HCT116 (cell line): Measurements from ENCODE around the gene SYTL2. TPM values are rescaled to one million over a fixed set of nuclear protein-coding genes. Genes with fewer than 3 reads are reported as not detected.

ENCODE experiments used
- ATAC-seq: fragments of 200-7000 bp; cut with Tn5 transposase; 2 replicates; pipeline ENCODE4 v1.9.1; 2020; ENCODE audit warnings: mild to moderate bottlenecking, moderate library complexity
- BruUV-seq: library from RNA; stranded (reverse); fragments of 400-500 nt; replicated peaks from 2 replicates; lab custom pipeline; 2021; lab: Mats Ljungman, UMichigan
- CTCF ChIA-PET: fragments of 300-600 bp; sonication (Branson Sonifier 250); formaldehyde crosslinking; loops from one replicate; lab custom pipeline; 2021; ENCODE audit warnings: antibody characterized with exemption; lab: Charles Lee
- POLR2A ChIA-PET: fragments of 300-600, 350-600 bp; sonication (Branson Sonifier 250); formaldehyde crosslinking; loops from one replicate; lab custom pipeline; 2021; ENCODE audit warnings: antibody characterized with exemption; lab: Charles Lee
- RAD21 ChIA-PET, 2 experiments: fragments of 300-600 bp; sonication (Branson Sonifier 250); formaldehyde crosslinking; loops; one replicate each; lab custom pipeline; 2023; ENCODE audit warnings: low total read pairs in 2 of 2; ENCODE audit not compliant: uncharacterized antibody in 2 of 2, unreplicated experiment in 2 of 2, low non-redundant PET in 1 of 2; lab: Charles Lee
- DNase-seq: peaks from one replicate; pipeline ENCODE4 v3.0.0-alpha.2; 2010; ENCODE audit warnings: low read depth, low spot score
- H2AFZ ChIP-seq: fragments of 200-600 bp; shearing (Covaris generic), sonication (generic); 2 replicates; pipeline ENCODE4 v1.6.1; 2017; ENCODE audit warnings: low read depth, mixed run types, mixed read lengths, antibody characterized with exemption, low read length; ENCODE audit not compliant: poor library complexity, severe bottlenecking
- H3K27ac ChIP-seq: 2 replicates; pipeline ENCODE4 v1.5.1; 2012; ENCODE audit warnings: low read depth, low read length
- H3K27me3 ChIP-seq: fragments of 200-600 bp; sonication (generic); 2 replicates; pipeline ENCODE4 v1.6.1; 2016; ENCODE audit warnings: mixed run types, low read length, mixed read lengths; ENCODE audit not compliant: insufficient read depth
- H3K36me3 ChIP-seq, 2 experiments: fragments of 200-500 bp in 1 of 2; fragments of 200-600 bp in 1 of 2; sonication (Bioruptor generic) in 1 of 2; sonication (generic) in 1 of 2; 2 replicates each; pipeline versions ENCODE4 v1.5.1 to v1.6.1; 2014 to 2016; ENCODE audit warnings: low read length in 2 of 2, inconsistent platforms in 1 of 2, mixed read lengths in 1 of 2, mixed run types in 1 of 2; ENCODE audit not compliant: insufficient read depth in 2 of 2, control insufficient read depth in 1 of 2
- H3K4me1 ChIP-seq, 2 experiments: fragments of 200-600 bp in 1 of 2; sonication (generic) in 1 of 2; 2 replicates each; pipeline versions ENCODE4 v1.5.1 to v1.6.1; 2012 to 2017; ENCODE audit warnings: low read length in 2 of 2, inconsistent platforms in 1 of 2, mild to moderate bottlenecking in 1 of 2, mixed read lengths in 1 of 2, mixed run types in 1 of 2, moderate library complexity in 1 of 2; ENCODE audit not compliant: insufficient read depth in 2 of 2, control insufficient read depth in 1 of 2
- H3K4me2 ChIP-seq: fragments of 200-600 bp; sonication (generic); 2 replicates; pipeline ENCODE4 v1.6.1; 2017; ENCODE audit warnings: mixed run types, low read length, mixed read lengths
- H3K4me3 ChIP-seq, 2 experiments: fragments of 200-600 bp in 1 of 2; sonication (generic) in 1 of 2; replicated peaks in 1 of 2; 2 replicates each; pipeline ENCODE4 v1.5.1; 2011 to 2016; ENCODE audit warnings: low read length in 2 of 2, control low read depth in 1 of 2, low read depth in 1 of 2, mild to moderate bottlenecking in 1 of 2, mixed read lengths in 1 of 2, mixed run types in 1 of 2
- H3K79me2 ChIP-seq: fragments of 200-600 bp; sonication (generic); 2 replicates; pipeline ENCODE4 v1.6.1; 2017; ENCODE audit warnings: mild to moderate bottlenecking, mixed run types, low read length, moderate library complexity, mixed read lengths; ENCODE audit not compliant: insufficient read depth
- H3K9ac ChIP-seq: fragments of 200-600 bp; sonication (generic); 2 replicates; pipeline ENCODE4 v1.6.1; 2016; ENCODE audit warnings: low read length, mixed read lengths
- H3K9me2 ChIP-seq: fragments of 200-600 bp; sonication (generic), shearing (Covaris generic); 2 replicates; pipeline ENCODE4 v1.6.1; 2017; ENCODE audit warnings: mixed run types, mild to moderate bottlenecking, moderate library complexity; ENCODE audit not compliant: insufficient read depth
- H3K9me3 ChIP-seq, 2 experiments: fragments of 200-500 bp in 1 of 2; fragments of 200-600 bp in 1 of 2; sonication (Bioruptor generic) in 1 of 2; sonication (generic) in 1 of 2; 2 replicates each; pipeline ENCODE4 v1.6.1; 2014 to 2017; ENCODE audit warnings: low read length in 2 of 2, mixed read lengths in 2 of 2, inconsistent platforms in 1 of 2, low read depth in 1 of 2, mild to moderate bottlenecking in 1 of 2, mixed run types in 1 of 2, moderate library complexity in 1 of 2; ENCODE audit not compliant: control insufficient read depth in 1 of 2, insufficient read depth in 1 of 2
- H4K20me1 ChIP-seq: fragments of 200-600 bp; sonication (generic), shearing (Covaris generic); 2 replicates; pipeline ENCODE4 v1.6.1; 2017; ENCODE audit warnings: mixed run types, mild to moderate bottlenecking, moderate library complexity; ENCODE audit not compliant: insufficient read depth
- ATF3 ChIP-seq: IDR thresholded peaks from 2 replicates; pipeline ENCODE4 v1.6.1; 2012
- CBX3 ChIP-seq: IDR thresholded peaks from 2 replicates; pipeline ENCODE4 v1.6.1; 2012; ENCODE audit warnings: low read depth
- EGR1 ChIP-seq: IDR thresholded peaks from 2 replicates; pipeline ENCODE4 v1.6.1; 2012; ENCODE audit warnings: low read depth
- ELF1 ChIP-seq: IDR thresholded peaks from 2 replicates; pipeline ENCODE4 v1.6.1; 2012; ENCODE audit warnings: low read depth, borderline replicate concordance
- EZH2 ChIP-seq: fragments of 200-600 bp; sonication (generic); IDR thresholded peaks from 2 replicates; pipeline ENCODE4 v1.6.1; 2017; ENCODE audit warnings: antibody characterized with exemption, mixed run types
- EZH2phosphoT487 ChIP-seq: fragments of 200-600 bp; IDR thresholded peaks from 2 replicates; pipeline ENCODE4 v1.6.1; 2018; ENCODE audit warnings: antibody characterized with exemption, borderline replicate concordance
- JUND ChIP-seq: IDR thresholded peaks from 2 replicates; pipeline ENCODE4 v1.6.1; 2012
- POLR2A ChIP-seq: IDR thresholded peaks from 2 replicates; pipeline ENCODE4 v1.7.0; 2011; ENCODE audit warnings: borderline replicate concordance; ENCODE audit not compliant: insufficient read depth, insufficient read length; ENCODE audit errors: extremely low read depth
- POLR2AphosphoS5 ChIP-seq: IDR thresholded peaks from 2 replicates; pipeline ENCODE4 v1.6.1; 2011; ENCODE audit warnings: mild to moderate bottlenecking, low read depth, low read length, moderate library complexity
- RAD21 ChIP-seq: IDR thresholded peaks from 2 replicates; pipeline ENCODE4 v1.6.1; 2012; ENCODE audit warnings: low read depth, mild to moderate bottlenecking
- TCF7L2 ChIP-seq: IDR thresholded peaks from 2 replicates; pipeline ENCODE4 v1.7.0; 2011; ENCODE audit warnings: borderline replicate concordance, inconsistent platforms; ENCODE audit not compliant: insufficient read depth, insufficient read length; ENCODE audit errors: extremely low read depth
- ZBTB33 ChIP-seq: IDR thresholded peaks from 2 replicates; pipeline ENCODE4 v1.6.1; 2011; ENCODE audit warnings: mild to moderate bottlenecking, low read length, moderate library complexity; ENCODE audit not compliant: insufficient replicate concordance; ENCODE audit errors: extremely low read depth
- ZFX ChIP-seq: fragments of 450-650 bp; IDR thresholded peaks from 2 replicates; pipeline ENCODE4 v1.6.1; 2017
- ZNF274 ChIP-seq: fragments of 200-500 bp; sonication (Bioruptor generic); IDR thresholded peaks from 2 replicates; pipeline ENCODE4 v1.6.1; 2014; ENCODE audit warnings: mild to moderate bottlenecking, low read depth, low read length, inconsistent platforms
- intact Hi-C: fragments of 100-400 bp; cut with micrococcal nuclease; formaldehyde crosslinking; loops from 2 replicates; pipeline ENCODE4 v1.10.0; 2022
- total RNA-seq: library from RNA; stranded (reverse); gene quantifications from one replicate; pipeline ENCODE4 v1.2.1, GENCODE V29; 2021; ENCODE audit not compliant: unreplicated experiment

SYTL2 gene
- total RNA-seq, 1 experiment from 2014 or later = 12.6 TPM

- TF ChIP-seq ZBTB33 (no peak), EGR1 (no peak), POLR2AphosphoS5 (no peak), EZH2 (no peak), ATF3 (no peak), ELF1 (no peak)
Observed at GRCh38 chr11:85742348-85742747, 68.6 kb downstream of the SYTL2 start (continued).

- no peaks in the 10 kb centered on the region for H3K9me2 ChIP-seq
- ATAC-seq (no peak), DNase-seq (no peak)
- H3K4me3 ChIP-seq = no peak overlapping the region
- no peak overlapping the region for H3K4me2 ChIP-seq
- no peak overlapping the region for H3K27ac ChIP-seq
- ChIA-PET CTCF (no interaction called here), RAD21 (no interaction called here), POLR2A (no interaction called here)
- no peaks in the 10 kb centered on the region for H3K27me3 ChIP-seq
- no peaks in the 10 kb centered on the region for H3K79me2 ChIP-seq
- H2AFZ ChIP-seq = no peak overlapping the region
- peaks cover 0 to 17% of the 10 kb centered on the region in 2 experiments; a peak in 2 of 4 replicates for H3K4me1 ChIP-seq
- H3K9ac ChIP-seq = no peak overlapping the region
- H3K36me3 ChIP-seq = no peaks in the 10 kb centered on the region
- BruUV-seq = no TSS peak
- no peaks in the 10 kb centered on the region for H4K20me1 ChIP-seq
- TF ChIP-seq CBX3 (no peak), ZNF274 (no peak), JUND (no peak), ATF3 (no peak), POLR2A (no peak), TCF7L2 (no peak), RAD21 (no peak), ZFX (no peak), EZH2phosphoT487 (no peak)
- intact Hi-C loops = no loop called here
- H3K9me3 ChIP-seq = no peaks in the 10 kb centered on the region
Observed at GRCh38 chr11:85740481-85741400, 70.2 kb downstream of the SYTL2 start.
